Activated CD8-positive, alpha-beta memory T cell treated with anti-CD3 and anti-CD28 coated beads, Interleukin-2, amount 50 U/mL, for 1 hour (primary cell): ENCODE measurements around the gene EPN3.

Experiments used
- DNase-seq: peaks from one replicate; pipeline ENCODE4 v3.0.0-alpha.2; 2020; ENCODE audit errors: extremely low read depth

Gene EPN3

DNA sequence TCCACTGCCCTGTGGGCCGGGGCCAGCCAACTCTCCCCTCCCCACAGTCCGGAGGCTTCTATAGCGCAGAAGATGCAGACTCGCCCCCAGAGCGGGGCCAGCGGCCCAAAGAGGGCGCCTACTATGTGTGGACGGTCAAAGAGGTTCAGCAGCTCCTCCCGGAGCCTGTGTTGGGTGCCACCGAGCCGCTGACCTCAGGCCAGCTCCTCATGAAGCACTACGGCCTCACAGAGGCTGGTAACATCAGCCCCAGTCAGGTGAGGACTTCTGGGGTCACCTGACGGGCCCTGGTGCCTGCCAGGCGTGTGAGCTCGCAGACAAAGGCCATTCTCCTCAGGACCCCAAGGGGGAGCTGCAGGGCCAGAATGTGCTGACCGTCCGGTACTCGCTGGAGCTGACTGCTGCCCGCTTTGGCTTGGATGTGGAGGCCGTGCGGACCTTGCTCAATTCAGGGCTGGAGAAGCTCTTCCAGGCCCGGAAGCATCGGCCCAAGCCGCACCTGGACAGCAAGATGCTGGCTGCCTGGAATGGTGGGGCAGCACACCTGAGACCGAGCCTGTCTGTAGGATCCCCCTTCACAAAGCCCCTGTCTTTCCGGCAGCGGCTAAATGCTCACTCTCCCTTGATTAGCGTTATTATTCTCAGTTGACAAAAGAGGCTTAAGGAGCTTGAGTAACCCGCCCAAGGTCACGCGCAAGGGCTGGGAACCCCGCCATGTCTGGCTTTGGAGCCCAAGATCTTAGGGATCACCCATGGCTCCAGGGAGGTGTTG, 18.3 kb downstream of the EPN3 start:
- DNase-seq = no peak

DNA sequence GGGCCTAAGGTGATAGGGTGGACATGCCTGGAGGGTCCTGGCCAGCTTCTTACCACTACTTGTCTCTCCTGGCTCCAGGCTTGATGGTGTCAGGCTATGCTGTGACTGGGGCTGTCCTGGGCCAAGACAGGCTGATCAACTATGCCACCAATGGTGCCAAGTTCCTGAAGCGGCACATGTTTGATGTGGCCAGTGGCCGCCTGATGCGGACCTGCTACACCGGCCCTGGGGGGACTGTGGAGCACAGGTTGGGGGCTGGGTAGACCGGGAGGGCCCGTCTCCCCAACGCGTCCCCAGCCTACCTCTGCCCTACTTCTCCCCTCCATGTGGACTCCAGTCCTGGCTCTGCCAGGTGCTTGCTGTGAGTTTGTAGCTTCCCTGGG, 18.9 kb downstream of the EPN3 start:
- DNase-seq = no peak

DNA sequence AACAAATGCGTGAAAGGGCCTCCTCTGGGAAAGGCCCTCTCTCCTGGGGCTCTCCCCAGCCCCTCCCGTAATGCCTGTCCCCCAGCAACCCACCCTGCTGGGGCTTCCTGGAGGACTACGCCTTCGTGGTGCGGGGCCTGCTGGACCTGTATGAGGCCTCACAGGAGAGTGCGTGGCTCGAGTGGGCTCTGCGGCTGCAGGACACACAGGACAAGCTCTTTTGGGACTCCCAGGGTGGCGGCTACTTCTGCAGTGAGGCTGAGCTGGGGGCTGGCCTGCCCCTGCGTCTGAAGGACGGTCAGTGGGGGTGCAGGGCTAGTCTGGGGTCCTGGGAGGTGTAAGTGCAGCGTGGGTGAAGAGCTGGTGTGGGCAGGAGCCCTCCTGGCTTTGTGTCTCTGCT, 19.3 kb downstream of the EPN3 start:
- DNase-seq = no peak

DNA sequence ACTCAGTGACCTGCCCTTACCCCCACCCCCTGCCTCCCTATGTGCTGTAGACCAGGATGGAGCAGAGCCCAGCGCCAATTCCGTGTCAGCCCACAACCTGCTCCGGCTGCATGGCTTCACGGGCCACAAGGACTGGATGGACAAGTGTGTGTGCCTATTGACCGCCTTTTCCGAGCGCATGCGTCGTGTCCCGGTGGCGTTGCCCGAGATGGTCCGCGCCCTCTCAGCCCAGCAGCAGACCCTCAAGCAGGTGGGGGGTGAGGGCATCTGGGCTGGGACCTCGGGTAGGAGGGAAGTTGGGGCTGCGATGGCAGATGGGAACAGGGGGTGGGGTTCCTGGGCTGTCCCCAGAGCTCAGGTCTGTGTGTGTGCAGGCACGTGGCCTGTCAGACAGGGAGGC, 21.7 kb downstream of the EPN3 start:
- no peak for DNase-seq

DNA sequence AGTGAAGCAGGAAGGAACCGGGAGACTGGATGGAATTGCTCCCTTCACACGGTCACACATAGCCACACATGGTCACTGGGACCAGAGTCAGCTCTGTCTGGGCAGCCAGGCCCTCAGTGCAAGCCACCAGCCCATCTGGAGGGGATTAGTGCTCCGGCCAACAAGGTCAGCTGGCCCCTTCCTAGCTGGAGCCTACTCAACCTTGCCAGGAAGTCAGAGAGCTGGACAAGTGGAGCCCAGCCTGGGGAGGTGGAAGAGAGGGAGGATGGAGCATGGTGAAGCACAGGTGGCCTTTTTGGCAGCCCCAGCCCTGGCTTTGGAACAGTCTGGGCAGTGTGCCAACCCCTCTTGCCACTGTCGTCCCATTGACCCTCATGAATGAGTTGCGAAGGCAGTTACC, 24.3 kb downstream of the EPN3 start:
- no peak for DNase-seq

DNA sequence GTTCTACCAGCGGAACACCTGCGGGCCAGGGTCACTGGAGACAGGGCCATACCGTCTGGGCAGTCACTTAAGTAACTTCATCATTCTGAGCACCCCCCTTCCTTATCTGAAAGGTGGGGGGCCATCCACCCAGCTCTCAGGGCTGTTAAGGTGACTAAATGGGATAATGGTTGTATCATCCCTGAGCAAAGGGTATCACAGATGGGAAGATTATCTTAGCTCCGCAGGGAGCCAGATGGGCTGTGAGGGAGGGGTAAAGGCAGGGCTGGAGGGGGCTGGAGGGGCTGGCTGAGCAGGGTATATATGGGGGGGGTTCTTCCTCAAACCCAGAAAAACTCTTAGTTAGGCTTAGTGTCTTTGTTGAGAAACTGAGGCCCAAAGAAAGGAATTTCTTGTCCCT, 25.1 kb downstream of the EPN3 start:
- DNase-seq = no peak

DNA sequence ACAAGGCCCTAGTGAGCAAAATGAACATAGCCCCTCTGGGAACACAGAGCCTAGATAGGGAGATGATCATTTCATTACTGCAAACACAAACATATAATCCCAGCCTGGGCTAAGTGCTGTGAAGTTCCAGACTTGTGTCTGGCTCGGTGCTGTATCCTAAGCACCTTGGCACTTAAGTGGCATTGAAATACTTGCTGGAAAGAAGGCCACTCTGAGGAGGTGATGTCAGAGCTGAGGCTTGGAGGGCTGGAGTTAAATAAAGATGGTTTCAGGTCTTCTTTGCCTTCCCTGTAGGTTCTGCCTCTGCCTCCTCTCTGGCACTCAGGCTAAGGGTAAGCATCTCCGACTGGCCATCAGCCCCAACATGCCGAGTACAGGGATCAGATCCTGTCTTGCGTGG, 25.6 kb downstream of the EPN3 start:
- DNase-seq = no peak

DNA sequence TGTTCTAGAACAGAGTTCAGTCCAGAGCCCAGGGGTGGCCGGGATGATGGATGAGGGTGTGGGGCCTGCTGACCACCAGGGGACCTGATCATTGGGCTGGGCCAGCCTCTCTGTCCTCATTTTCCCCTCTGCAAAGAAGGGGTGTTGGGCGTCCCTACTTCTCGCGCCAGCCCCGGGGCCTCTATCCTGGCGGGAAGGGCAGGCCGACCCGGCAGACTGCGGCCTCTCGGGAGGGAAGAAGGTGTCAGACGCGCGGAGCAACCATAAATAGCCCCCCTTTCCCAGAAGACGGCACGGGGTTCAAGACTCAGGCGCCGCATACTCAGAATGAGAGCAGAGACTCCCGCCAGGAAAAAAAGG, 26.0 kb downstream of the EPN3 start:
- DNase-seq = no peak

DNA sequence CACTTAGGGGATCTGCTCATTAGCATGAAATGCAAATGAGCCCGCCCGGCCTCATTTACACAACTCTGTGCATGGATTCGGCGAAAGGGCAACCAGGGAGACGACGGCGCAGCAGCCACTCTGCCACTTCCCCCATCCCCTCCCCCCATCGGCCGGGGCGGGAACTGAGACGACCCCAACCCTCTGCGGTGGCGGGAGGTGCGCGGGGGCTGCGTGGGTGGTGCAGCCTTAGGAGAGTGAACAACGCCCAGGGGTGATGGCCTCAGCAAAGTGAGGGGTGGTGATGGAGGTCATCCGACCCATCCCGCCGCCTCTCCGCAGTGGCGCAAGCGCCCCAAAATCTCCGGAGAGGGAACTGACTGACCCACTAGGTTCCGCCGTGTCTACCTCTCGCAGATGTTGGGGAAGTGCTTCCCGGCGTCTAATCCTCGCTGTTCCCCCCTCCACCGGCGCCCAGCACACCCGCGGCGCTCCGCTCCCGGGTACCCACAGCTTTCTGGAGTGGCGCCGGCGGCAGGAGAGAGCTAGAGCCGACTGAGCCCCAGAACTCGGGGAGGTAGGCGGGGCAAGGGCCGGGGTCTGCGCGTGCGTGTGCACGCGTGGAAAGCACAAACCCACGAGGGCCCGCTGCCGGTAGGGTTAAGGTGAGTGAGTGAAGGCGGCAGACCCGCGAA, 26.5 kb downstream of the EPN3 start:
- no peak for DNase-seq

DNA sequence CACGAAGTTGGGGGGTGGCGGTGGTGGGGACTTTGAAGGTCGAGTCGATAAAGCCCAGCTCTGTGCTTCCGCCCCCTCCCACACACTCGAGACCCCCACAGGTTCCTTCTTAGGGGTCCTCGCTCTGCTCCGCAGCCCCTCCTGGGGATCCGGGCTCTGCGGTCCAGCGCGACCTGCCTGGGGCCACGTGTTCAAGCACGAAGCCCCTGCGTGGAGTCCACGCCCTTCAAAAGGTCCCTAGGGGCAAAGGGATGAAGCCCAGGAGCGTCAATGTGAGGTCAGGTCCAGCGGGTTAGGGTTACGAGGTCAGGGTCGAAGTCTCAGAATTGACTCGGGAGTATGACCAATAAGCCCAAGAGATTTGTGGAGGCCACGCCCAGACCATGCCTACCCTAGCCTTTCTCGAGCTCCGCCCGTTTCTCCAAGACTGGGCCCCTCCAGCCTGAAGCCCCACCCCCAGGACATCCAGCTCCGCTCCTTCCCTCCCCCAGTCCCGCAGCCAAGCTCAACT, 27.2 kb downstream of the EPN3 start:
- no peak for DNase-seq

DNA sequence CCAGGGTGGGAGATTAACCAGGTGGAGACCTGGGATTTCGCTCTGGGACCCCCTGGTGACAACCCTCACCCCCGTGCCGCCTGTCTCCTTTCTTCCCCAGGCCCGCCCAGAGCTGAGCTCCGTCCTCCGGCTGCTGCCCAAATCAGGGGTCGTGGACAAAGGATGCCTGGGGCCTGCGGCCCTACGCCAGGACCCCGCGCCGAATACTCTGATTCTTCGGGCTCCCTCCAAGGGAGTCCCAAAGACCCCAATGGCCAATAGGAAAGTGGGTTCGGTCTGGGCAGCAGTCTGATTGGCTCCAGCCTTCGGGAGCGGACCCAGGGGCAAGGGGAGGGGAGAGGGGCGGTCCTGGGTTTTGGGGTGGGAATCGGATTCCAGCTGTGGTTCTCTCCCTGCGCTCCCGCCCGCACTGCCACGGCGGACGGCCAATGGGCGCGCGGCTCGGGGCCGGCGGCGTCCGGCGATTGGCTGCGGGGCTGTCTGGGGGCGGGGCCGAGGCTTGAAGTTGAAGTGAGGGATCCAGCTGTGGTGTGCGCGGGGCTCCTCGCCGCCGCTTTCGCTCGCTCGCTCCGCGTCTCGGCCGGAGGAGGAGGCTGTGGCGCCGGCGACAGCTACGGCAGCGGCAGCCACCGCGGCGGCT, 27.8 kb downstream of the EPN3 start, which contains the start of gene CACNA1G:
TSS of gene CACNA1G (plus strand) at position 531 of the 640 bp plus-strand sequence. CDS start 745 bp downstream, outside the sequence.
- peak; percentile 49 for DNase-seq

DNA sequence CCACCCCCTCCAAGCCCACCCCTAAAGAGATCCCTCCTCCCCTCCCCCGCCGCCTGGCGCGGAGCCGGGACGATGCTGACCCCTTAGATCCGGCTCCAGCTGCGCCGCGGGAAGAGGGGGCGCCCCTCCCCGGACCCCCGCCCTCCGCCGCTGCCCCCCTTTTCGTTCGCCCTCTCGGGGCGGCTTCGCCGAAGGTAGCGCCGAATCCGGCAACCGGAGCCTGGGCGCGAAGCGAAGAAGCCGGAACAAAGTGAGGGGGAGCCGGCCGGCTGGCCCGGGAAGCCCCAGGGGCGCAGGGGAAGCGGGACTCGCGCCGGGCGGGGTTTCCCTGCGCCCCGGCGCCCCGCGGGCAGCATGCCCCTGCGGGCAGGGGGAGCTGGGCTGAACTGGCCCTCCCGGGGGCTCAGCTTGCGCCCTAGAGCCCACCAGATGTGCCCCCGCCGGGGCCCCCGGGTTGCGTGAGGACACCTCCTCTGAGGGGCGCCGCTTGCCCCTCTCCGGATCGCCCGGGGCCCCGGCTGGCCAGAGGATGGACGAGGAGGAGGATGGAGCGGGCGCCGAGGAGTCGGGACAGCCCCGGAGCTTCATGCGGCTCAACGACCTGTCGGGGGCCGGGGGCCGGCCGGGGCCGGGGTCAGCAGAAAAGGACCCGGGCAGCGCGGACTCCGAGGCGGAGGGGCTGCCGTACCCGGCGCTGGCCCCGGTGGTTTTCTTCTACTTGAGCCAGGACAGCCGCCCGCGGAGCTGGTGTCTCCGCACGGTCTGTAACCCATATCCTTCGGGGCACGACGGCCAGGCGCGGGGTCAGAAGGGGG, 28.6 kb downstream of the EPN3 start:
- no peak for DNase-seq

DNA sequence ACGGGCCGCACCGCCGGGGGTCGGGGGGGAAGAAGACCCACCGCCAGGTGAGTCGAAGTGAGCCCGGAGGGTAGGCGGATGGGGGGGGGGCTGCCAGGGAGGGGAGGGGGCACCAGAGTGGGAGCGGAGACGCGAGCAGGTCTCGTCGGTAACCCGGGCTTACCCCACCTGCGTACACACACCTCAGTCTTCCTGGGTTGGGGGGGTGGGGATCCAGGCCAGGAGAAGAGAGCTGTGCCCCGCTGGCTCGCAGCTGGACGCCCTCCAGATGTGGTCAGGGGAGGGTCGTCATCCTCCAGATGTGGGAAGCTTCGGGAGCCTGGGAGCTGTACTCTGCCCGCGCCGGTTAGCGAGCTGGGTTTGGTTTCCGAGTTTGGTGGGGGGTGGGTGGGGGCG, 29.2 kb downstream of the EPN3 start:
- DNase-seq = no peak

DNA sequence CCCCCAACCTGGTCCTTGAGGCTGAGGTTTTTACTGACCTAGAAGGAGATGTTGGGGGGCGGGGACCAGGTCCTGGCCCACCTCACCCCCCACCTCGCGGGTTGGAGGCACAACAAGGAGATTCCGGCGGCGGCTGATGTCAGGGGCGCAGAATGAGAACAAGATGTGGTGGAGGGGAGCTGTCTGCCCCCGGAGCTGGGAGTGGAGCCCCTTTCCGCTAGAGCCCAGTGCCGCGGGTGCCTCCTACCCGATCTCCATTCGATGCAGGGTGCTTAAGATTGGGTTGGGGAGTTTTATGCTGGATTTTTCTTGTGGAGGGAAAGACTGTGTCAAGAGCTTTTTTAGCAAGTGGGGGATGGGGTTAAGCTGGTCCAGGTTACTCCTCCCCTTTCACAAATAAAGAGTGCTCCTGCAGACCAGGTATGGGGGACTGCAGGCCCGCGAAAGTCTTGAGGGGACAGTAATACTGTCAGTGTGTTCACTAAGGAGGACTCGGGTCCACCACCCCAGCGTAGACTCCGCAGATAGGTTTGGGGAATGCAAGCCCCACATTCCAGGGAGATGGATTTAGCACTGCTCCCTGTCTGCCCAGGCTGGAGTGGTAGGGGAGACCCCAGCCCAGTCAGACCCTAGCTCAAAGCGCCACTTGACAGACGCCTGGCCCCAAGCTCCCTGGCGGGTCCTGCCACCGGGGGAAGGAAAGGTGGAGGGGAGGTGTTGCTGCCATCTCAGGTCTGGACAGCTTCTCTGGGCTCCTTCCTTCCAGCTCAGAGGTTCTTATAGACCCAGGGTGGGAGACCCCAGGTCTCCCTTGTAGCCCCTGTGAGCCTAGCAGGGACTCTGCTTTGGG, 29.9 kb downstream of the EPN3 start:
- DNase-seq = no peak

DNA sequence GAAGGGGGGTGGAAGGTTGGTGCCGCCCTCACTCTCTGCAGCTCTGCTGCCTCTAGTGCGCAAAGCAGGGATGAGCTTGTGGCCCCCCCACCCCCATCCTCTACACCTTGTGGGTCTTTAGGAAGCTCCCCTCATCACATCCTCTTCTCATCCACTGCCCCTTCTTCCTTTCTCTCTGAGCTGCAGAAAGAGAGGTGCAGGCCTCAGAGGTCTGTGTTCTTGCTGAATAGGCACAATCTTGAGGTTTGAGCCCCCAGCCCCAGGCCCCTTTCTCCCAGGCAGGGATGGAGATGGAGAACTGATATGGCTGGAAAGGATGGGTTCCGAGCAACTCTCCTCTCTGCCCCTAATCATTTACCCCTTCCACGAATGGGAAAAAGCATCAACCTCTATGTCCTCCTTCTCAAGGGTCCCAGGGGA, 30.6 kb downstream of the EPN3 start:
- no peak for DNase-seq

DNA sequence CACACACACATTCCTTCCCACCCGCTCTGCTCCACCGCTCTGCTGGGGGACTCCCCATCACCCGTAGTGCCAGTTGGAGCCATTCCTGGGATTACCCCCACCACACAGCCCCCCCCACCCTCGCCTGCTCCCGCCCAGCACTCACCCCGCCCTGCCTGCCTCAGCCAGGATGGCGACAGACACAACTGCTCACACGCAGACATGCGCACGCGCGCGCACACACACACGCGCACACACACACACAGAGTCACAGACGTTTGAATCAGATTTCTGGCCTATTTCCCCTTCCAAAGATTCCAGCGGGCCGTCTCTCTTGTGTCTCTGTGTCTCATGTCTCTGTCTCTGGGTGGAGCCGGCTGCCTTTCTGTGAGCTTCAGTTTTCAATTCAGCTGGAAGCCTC, 32.4 kb downstream of the EPN3 start:
- no peak for DNase-seq

DNA sequence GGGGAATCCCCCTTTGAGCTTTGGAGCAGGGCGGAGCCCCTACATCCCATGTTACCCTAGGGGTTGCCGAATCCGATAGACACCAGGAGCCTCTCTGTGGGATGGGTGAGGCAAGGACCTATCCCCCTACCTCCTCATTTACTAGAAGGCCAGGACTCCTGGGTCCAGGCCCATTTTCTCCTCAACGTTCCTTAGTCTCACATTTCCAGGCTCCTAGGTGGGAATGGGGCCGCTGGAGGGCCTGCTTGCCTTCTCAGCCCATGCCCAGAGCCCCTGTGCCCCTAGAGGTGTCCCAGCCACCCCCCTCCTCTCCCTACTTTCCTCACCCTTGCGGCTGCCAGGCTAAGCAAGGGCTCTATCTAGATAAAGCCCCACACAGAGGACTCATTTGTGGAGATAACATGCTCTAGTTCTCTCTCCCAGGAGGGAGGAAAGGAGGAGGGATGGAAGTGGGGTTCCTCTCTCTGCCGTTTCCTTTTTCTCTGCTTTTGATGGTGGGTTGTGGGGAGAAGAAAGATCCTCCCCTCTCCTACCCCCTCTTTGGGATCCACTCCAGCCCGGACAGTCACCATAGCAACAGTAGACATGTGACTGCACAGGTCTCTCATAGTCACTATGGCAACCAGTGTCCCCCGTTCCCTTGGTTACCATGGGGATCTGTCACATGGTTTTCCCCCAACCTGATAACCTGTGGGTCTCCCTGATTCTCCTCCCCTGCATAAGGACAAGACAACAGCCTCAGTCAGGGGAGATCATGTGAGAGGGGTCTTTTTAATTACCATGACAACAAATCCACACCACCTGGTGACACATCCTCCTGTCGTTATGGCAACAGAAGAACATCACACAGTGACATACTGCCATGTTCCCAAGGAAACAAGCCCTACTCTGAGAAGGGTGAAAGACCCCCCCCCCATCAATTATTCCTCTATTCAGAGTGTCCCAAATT, 33.1 kb downstream of the EPN3 start:
- DNase-seq = no peak

DNA sequence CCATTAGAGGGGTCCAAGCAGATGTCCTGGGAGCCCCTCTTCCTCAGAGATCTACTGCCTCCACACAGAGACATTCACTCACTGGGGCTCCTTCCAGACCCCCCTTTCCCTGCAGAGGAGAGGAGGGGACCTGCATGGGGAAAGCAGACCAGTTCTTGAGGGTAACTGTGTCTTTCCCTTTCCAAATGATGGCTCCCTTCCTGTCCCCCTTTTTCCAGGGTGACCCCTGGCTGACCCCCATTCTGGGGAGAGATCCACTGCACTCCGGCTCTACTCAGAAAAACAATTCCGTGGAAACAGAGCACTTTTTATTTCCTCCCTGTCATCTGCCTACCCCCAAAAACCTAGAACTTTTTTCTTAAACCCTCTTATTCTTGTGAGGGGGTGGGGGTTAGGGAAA, 34.4 kb downstream of the EPN3 start:
- DNase-seq = no peak

DNA sequence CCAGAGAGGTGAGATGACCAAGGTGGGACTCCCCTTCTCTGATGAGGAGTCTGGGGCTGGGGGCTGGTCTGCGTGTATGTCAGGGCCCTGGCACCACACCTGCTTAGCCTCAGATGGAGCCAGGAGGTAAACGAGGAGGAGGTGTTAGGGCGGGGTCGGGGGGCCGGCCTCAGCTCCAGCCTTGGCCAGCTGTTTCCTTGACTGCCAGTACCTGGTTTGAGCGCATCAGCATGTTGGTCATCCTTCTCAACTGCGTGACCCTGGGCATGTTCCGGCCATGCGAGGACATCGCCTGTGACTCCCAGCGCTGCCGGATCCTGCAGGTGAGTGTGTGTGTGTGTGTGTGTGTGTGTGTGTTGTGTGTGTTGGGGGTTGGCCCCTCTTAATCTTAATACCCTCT, 36.1 kb downstream of the EPN3 start:
- DNase-seq = no peak

DNA sequence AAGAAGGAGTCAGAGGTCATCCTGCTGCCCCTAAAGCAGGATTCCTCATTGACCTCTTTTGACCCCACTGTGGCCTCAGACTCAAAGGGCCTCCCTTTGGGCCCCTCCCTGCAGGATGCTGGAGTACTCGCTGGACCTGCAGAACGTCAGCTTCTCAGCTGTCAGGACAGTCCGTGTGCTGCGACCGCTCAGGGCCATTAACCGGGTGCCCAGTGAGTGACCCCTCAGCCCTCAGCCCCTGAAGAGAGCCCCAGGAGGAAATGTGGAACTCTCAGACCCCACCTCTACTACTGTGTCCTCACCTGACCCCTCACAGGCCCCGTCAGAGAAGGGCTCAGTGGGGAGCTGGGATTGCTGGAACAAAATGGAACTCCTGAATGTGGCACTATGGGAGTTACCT, 37.1 kb downstream of the EPN3 start:
- no peak for DNase-seq
